HepG2 (cell line): ENCODE results near the gene SHISA5. TPM values are rescaled to one million over a fixed set of nuclear protein-coding genes. Genes with fewer than 3 reads are reported as not detected.

Experiments used
- ATAC-seq: fragments of 200-7000 bp; cut with Tn5 transposase; 3 replicates; pipeline ENCODE4 v1.9.1; 2020; ENCODE audit warnings: mild to moderate bottlenecking, moderate library complexity
- BruUV-seq: library from RNA; stranded (reverse); fragments of 400-500 nt; replicated peaks from 2 replicates; lab custom pipeline; 2021; lab: Mats Ljungman, UMichigan
- CTCF ChIA-PET: fragments of 300-600 bp; formaldehyde crosslinking; extraction: SDS; loops from one replicate; lab custom pipeline; 2021; ENCODE audit warnings: low total read pairs, inconsistent platforms, low intra/inter-chr PET ratio; lab: Yijun Ruan, JAX
- POLR2A ChIA-PET: fragments of 350-600 bp; sonication (Branson Sonifier 250); formaldehyde crosslinking; loops from one replicate; lab custom pipeline; 2020; ENCODE audit warnings: antibody characterized with exemption, inconsistent platforms; lab: Yijun Ruan, JAX
- DNase-seq: peaks from one replicate; pipeline ENCODE4 v3.0.0-alpha.2; 2015; ENCODE audit warnings: low spot score
- FAIRE-seq: peaks from 3 replicates; lab custom pipeline; 2011; peaks lifted over from hg19 to GRCh38; lab: Jason Lieb, UNC
- H2AFZ ChIP-seq: one replicate; pipeline ENCODE4 v1.6.1; 2011; ENCODE audit warnings: low read length, inconsistent platforms
- H3K27ac ChIP-seq: fragments of 300-600 bp; 3 replicates; pipeline ENCODE4 v1.8.0; 2011; ENCODE audit warnings: mixed run types, mild to moderate bottlenecking, mixed read lengths, low read length, inconsistent platforms; ENCODE audit not compliant: insufficient read depth; ENCODE audit errors: extremely low read length
- H3K27me3 ChIP-seq, 2 experiments: fragments of 200-600 bp in 1 of 2; 2 replicates in 1 of 2; 3 replicates in 1 of 2; pipeline versions ENCODE4 v1.6.0 to v1.8.0; 2011; ENCODE audit warnings: low read length in 2 of 2, mild to moderate bottlenecking in 2 of 2, moderate library complexity in 2 of 2, inconsistent platforms in 1 of 2; ENCODE audit not compliant: insufficient read depth in 2 of 2, control insufficient read depth in 1 of 2
- H3K36me3 ChIP-seq, 2 experiments: fragments of 200-600 bp in 1 of 2; replicated peaks in 1 of 2; 2 replicates in 1 of 2; 3 replicates in 1 of 2; pipeline versions ENCODE4 v1.5.1 to v1.8.0; 2011; ENCODE audit warnings: low read length in 2 of 2, inconsistent platforms in 1 of 2; ENCODE audit not compliant: insufficient read depth in 2 of 2, control insufficient read depth in 1 of 2
- H3K4me1 ChIP-seq: 2 replicates; pipeline ENCODE4 v1.5.1; 2012; ENCODE audit warnings: low read length, inconsistent platforms; ENCODE audit not compliant: insufficient read depth
- H3K4me2 ChIP-seq: 2 replicates; pipeline ENCODE4 v1.6.0; 2011; ENCODE audit warnings: low read depth, low read length, inconsistent platforms
- H3K4me3 ChIP-seq, 3 experiments: fragments of 200-600 bp in 1 of 3; sonication (generic), shearing (Covaris generic) in 1 of 3; replicated peaks in 1 of 3; 2 replicates each; pipeline ENCODE4 v1.5.1; 2011 to 2016; ENCODE audit warnings: low read length in 3 of 3, inconsistent platforms in 2 of 3, low read depth in 2 of 3, mild to moderate bottlenecking in 2 of 3, control low read depth in 1 of 3, mixed read lengths in 1 of 3; ENCODE audit not compliant: insufficient read depth in 1 of 3
- H3K79me2 ChIP-seq: one replicate; pipeline ENCODE4 v1.6.1; 2011; ENCODE audit warnings: low read length, inconsistent platforms; ENCODE audit not compliant: insufficient read depth
- H3K9ac ChIP-seq: 2 replicates; pipeline ENCODE4 v1.6.0; 2011; ENCODE audit warnings: mild to moderate bottlenecking, low read depth, low read length, inconsistent platforms; ENCODE audit not compliant: insufficient read depth
- H3K9me3 ChIP-seq: 2 replicates; pipeline ENCODE4 v1.5.1; 2012; ENCODE audit warnings: mild to moderate bottlenecking, low read length
- H4K20me1 ChIP-seq: 2 replicates; pipeline ENCODE4 v1.6.0; 2011; ENCODE audit warnings: inconsistent platforms, mild to moderate bottlenecking, low read length, moderate library complexity; ENCODE audit not compliant: insufficient read depth
- AGO2 ChIP-seq: fragments of 200-400 bp; formaldehyde crosslinking; optimal IDR thresholded peaks from 2 replicates; pipeline ENCODE3; 2017; ENCODE audit warnings: mild to moderate bottlenecking, low read depth, low read length, moderate library complexity
- CENPT ChIP-seq: sonication (generic); formaldehyde crosslinking; IDR thresholded peaks from 2 replicates; pipeline ENCODE4 v1.8.0; 2022; ENCODE audit warnings: low read depth, mild to moderate bottlenecking, moderate library complexity, missing genetic modification reagents
- ELF3 ChIP-seq: IDR thresholded peaks from 2 replicates; pipeline ENCODE4 v1.6.1; 2016; ENCODE audit warnings: missing genetic modification reagents, missing compliant biosample characterization
- NAIF1 ChIP-seq: sonication (generic); formaldehyde crosslinking; IDR thresholded peaks from 2 replicates; pipeline ENCODE4 v1.5.0; 2020; ENCODE audit warnings: mild to moderate bottlenecking, missing genetic modification reagents, borderline replicate concordance
- NR0B2 ChIP-seq: sonication (generic); formaldehyde crosslinking; IDR thresholded peaks from 2 replicates; pipeline ENCODE4 v1.4.0; 2020; ENCODE audit warnings: mild to moderate bottlenecking, missing genetic modification reagents
- RBFOX2 ChIP-seq: fragments of 200-400 bp; formaldehyde crosslinking; IDR thresholded peaks from 2 replicates; pipeline ENCODE4 v1.6.1; 2017; ENCODE audit warnings: low read depth, mild to moderate bottlenecking, low read length
- SETDB1 ChIP-seq: sonication (generic); formaldehyde crosslinking; IDR thresholded peaks from 2 replicates; pipeline ENCODE4 v1.5.1; 2020; ENCODE audit warnings: missing genetic modification reagents, mild to moderate bottlenecking, borderline replicate concordance
- XRCC5 ChIP-seq: fragments of 200-400 bp; formaldehyde crosslinking; optimal IDR thresholded peaks from 2 replicates; pipeline ENCODE3; 2017; ENCODE audit warnings: mild to moderate bottlenecking, low read length
- ZNF18 ChIP-seq: sonication (generic); formaldehyde crosslinking; IDR thresholded peaks from 2 replicates; pipeline ENCODE4 v1.8.0; 2022; ENCODE audit warnings: mild to moderate bottlenecking, missing genetic modification reagents; ENCODE audit not compliant: insufficient replicate concordance
- WGBS: methylation state at CpG from one replicate; pipeline ENCODE4 v1.1.6; 2017; ENCODE audit warnings: low lambda C conversion rate; 5-methylcytosine and 5-hydroxymethylcytosine counted together
- in situ Hi-C: cut with HindIII; loops from 2 replicates; pipeline ENCODE4 v1.10.0; 2017; ENCODE audit warnings: low pct_unique_long_range_greater_than_20kb; ENCODE audit not compliant: extremely low pct_ligation_motif_present
- intact Hi-C: fragments of 100-400 bp; cut with micrococcal nuclease; formaldehyde crosslinking; loops from one replicate; pipeline ENCODE4 v1.10.0; 2022; ENCODE audit not compliant: unreplicated experiment
- polyA plus RNA-seq, 8 experiments: library from polyadenylated mRNA; depleted of rRNA in 3 of 8; stranded (reverse) in 7 of 8; unstranded in 1 of 8; fragments of >200 nt; fragmentation: Illumina TruSeq in 4 of 8; extraction: Trizol in 4 of 8; gene quantifications; 2 replicates each; pipeline versions ENCODE4 v1.2.1 to v1.2.3, GENCODE V29; 2011 to 2016; ENCODE audit warnings: low read depth in 4 of 8, missing spikeins in 1 of 8, mixed read lengths in 1 of 8; ENCODE audit not compliant: insufficient read depth in 1 of 8
- total RNA-seq, 5 experiments: library from RNA; depleted of rRNA; stranded (reverse); fragments of >200 nt; fragmentation: Illumina TruSeq; extraction: Trizol; gene quantifications; 2 replicates each; pipeline ENCODE4 v1.2.3, GENCODE V29; 2016; ENCODE audit warnings: low read depth in 1 of 5
- TF ChIP-seq, protein P1 (sequence below): sonication (generic); formaldehyde crosslinking; IDR thresholded peaks from 2 replicates; pipeline ENCODE4 v1.8.1; 2023; ENCODE audit warnings: mild to moderate bottlenecking, moderate library complexity, missing genetic modification reagents

Gene SHISA5
- total and polyA plus RNA-seq, 2 of the 13 experiments (the other 11 are each of a cell fraction or from before 2014, with no cell fraction given): 75.8 to 91.4 TPM

GRCh38 chr3:48420561-48420960, 83.4 kb downstream of the SHISA5 start:
- FAIRE-seq (no peak), DNase-seq (no peak), ATAC-seq (no peak)
- H4K20me1 ChIP-seq: peaks cover 54% of the 10 kb centered on the region; the same call in 1 of the 2 replicates
- in situ Hi-C loops: no loop called here
- no peak overlapping the region for H2AFZ ChIP-seq
- H3K36me3 ChIP-seq: peaks cover 67 to 97% of the 10 kb centered on the region in 2 experiments
- no TSS peak for BruUV-seq
- ChIA-PET POLR2A (interaction anchor here (1.6 to 11.1 kb wide), 2 partner anchors 10 to 19 kb away, joined by 3 to 130 read pairs; partner anchors contain the start of genes CCDC51, PLXNB1 and TMA7), CTCF (no interaction called here)
- no peak overlapping the region for H3K9ac ChIP-seq
- H3K4me3 ChIP-seq: no peak overlapping the region
- WGBS: 96% methylated on average over 11 of the region's 14 CpGs
- intact Hi-C loops: no loop called here
- H3K27me3 ChIP-seq: no peaks in the 10 kb centered on the region
- no peak overlapping the region for H3K4me2 ChIP-seq
- peaks cover 41% of the 10 kb centered on the region for H3K79me2 ChIP-seq
- no peaks in the 10 kb centered on the region for H3K9me3 ChIP-seq
- peak; percentile 93 for TF ChIP-seq AGO2
- TF ChIP-seq NR0B2 (CRISPR knock-in tag): no peak
- peak; percentile 72 for TF ChIP-seq RBFOX2
- TF ChIP-seq XRCC5: no peak
- TF ChIP-seq NAIF1 (CRISPR knock-in tag): no peak
- TF ChIP-seq, protein P1, sequence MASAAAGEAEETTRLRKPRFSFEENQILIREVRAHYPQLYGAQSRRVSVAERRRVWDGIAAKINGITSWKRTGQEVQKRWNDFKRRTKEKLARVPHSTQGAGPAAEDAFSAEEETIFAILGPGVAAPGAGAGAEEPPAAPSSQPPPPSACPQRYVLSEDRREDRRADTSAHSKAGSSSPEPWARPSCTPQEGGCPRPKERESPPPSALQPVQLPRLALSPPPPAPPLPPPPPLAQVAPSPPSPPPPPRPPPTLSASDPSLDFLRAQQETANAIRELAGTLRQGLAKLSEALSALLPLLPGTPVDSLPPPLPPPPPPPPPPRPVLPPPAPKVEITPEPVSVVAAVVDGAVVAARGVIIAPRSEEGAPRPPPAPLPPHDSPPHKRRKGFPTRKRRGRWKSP (CRISPR knock-in tag): no peak
- TF ChIP-seq ELF3 (CRISPR knock-in tag): no peak
- TF ChIP-seq CENPT: no peak
- no peak for TF ChIP-seq ZNF18 (CRISPR knock-in tag)
- TF ChIP-seq SETDB1: no peak
- H3K4me1 ChIP-seq: peaks cover 37% of the 10 kb centered on the region
- H3K27ac ChIP-seq: no peak overlapping the region
